HEK293 (cell line): ENCODE measurements around the gene ALOX5.
"Not testable (repeated sequence)": the region's sequence is repeated elsewhere in the genome, so short reads cannot be mapped to it uniquely, and the experiment has no call there.

Source experiments
- CTCF ChIA-PET: fragments of 350-600 bp; formaldehyde crosslinking; extraction: SDS; loops from one replicate; lab custom pipeline; 2021; ENCODE audit warnings: antibody characterized with exemption; lab: Yijun Ruan, JAX
- POLR2A ChIA-PET: fragments of 300-600 bp; formaldehyde crosslinking; extraction: SDS; loops from one replicate; lab custom pipeline; 2020; ENCODE audit warnings: antibody characterized with exemption, inconsistent platforms; lab: Yijun Ruan, JAX
- H3K27ac ChIP-seq: fragments of 200-500 bp; sonication (Bioruptor generic); 2 replicates; pipeline ENCODE4 v1.5.1; 2014; ENCODE audit warnings: low read depth, low read length, control low read depth, inconsistent platforms; ENCODE audit errors: extremely low read depth
- H3K36me3 ChIP-seq, 2 experiments: fragments of 200-500 bp in 1 of 2; sonication (Bioruptor generic) in 1 of 2; 1 replicate in 1 of 2; 2 replicates in 1 of 2; pipeline ENCODE4 v1.5.1; 2014 to 2017; ENCODE audit warnings: inconsistent platforms in 2 of 2, low read length in 2 of 2; ENCODE audit not compliant: control insufficient read depth in 2 of 2, insufficient read depth in 1 of 2
- H3K4me1 ChIP-seq: fragments of 200-500 bp; sonication (Bioruptor generic); 2 replicates; pipeline ENCODE4 v1.5.1; 2014; ENCODE audit warnings: mild to moderate bottlenecking, low read length, inconsistent platforms; ENCODE audit not compliant: control insufficient read depth, insufficient read depth
- H3K4me3 ChIP-seq: 2 replicates; pipeline ENCODE4 v1.5.1; 2011; ENCODE audit warnings: low read depth, mild to moderate bottlenecking, control low read depth, low read length, moderate library complexity
- H3K9me3 ChIP-seq: fragments of 200-500 bp; sonication (Bioruptor generic); 2 replicates; pipeline ENCODE4 v1.5.1; 2014; ENCODE audit warnings: low read depth, low read length, inconsistent platforms; ENCODE audit not compliant: control insufficient read depth, insufficient read depth
- MEIS1 ChIP-seq: sonication (generic); formaldehyde crosslinking; IDR thresholded peaks from 2 replicates; pipeline ENCODE4 v1.8.1; 2022; ENCODE audit warnings: missing genetic modification reagents, mild to moderate bottlenecking, borderline replicate concordance
- SP3 ChIP-seq: fragments of 450-650 bp; formaldehyde crosslinking; IDR thresholded peaks from 2 replicates; pipeline ENCODE4 v1.5.1; 2016; ENCODE audit warnings: missing biosample characterization, missing genetic modification characterization
- TRIM28 ChIP-seq: IDR thresholded peaks from 2 replicates; pipeline ENCODE4 v1.6.1; 2011; ENCODE audit warnings: low read length, control low read depth, borderline replicate concordance
- ZFHX2 ChIP-seq: fragments of 450-650 bp; formaldehyde crosslinking; conservative IDR thresholded peaks from 2 replicates; pipeline ENCODE4 v1.5.1; 2016; ENCODE audit warnings: missing biosample characterization, missing genetic modification characterization
- ZNF175 ChIP-seq: fragments of 450-650 bp; formaldehyde crosslinking; IDR thresholded peaks from 2 replicates; pipeline ENCODE4 v1.5.1; 2016; ENCODE audit warnings: missing biosample characterization, missing genetic modification characterization
- ZNF26 ChIP-seq: fragments of 450-650 bp; formaldehyde crosslinking; IDR thresholded peaks from 2 replicates; pipeline ENCODE4 v1.5.1; 2016; ENCODE audit warnings: missing biosample characterization, missing genetic modification characterization
- ZNF521 ChIP-seq: fragments of 450-650 bp; formaldehyde crosslinking; IDR thresholded peaks from 2 replicates; pipeline ENCODE4 v1.5.1; 2017; ENCODE audit warnings: missing biosample characterization, mild to moderate bottlenecking, missing genetic modification characterization
- ZNF529 ChIP-seq: fragments of 450-650 bp; formaldehyde crosslinking; IDR thresholded peaks from 2 replicates; pipeline ENCODE4 v1.5.1; 2017; ENCODE audit warnings: missing genetic modification characterization, missing biosample characterization; ENCODE audit not compliant: insufficient replicate concordance
- ZNF544 ChIP-seq: fragments of 450-650 bp; formaldehyde crosslinking; IDR thresholded peaks from 2 replicates; pipeline ENCODE4 v1.5.0; 2017; ENCODE audit warnings: missing biosample characterization, missing genetic modification characterization
- ZNF549 ChIP-seq: fragments of 450-650 bp; IDR thresholded peaks from 2 replicates; pipeline ENCODE4 v1.5.1; 2018; ENCODE audit warnings: missing biosample characterization, missing genetic modification characterization, mild to moderate bottlenecking, inconsistent platforms, moderate library complexity
- ZNF571 ChIP-seq: fragments of 450-650 bp; formaldehyde crosslinking; IDR thresholded peaks from 2 replicates; pipeline ENCODE4 v1.5.0; 2017; ENCODE audit warnings: missing biosample characterization, missing genetic modification characterization
- ZNF580 ChIP-seq: fragments of 450-650 bp; formaldehyde crosslinking; IDR thresholded peaks from 2 replicates; pipeline ENCODE4 v1.5.1; 2016; ENCODE audit warnings: missing biosample characterization, missing genetic modification characterization
- ZNF645 ChIP-seq: fragments of 450-650 bp; formaldehyde crosslinking; IDR thresholded peaks from 2 replicates; pipeline ENCODE4; 2016; ENCODE audit warnings: missing biosample characterization, missing genetic modification characterization
- ZNF658 ChIP-seq: fragments of 450-650 bp; formaldehyde crosslinking; IDR thresholded peaks from 2 replicates; pipeline ENCODE4; 2016; ENCODE audit warnings: missing biosample characterization, missing genetic modification characterization
- ZNF701 ChIP-seq: fragments of 450-650 bp; formaldehyde crosslinking; IDR thresholded peaks from 2 replicates; pipeline ENCODE4 v1.5.1; 2016; ENCODE audit warnings: missing biosample characterization, missing genetic modification characterization
- ZNF747 ChIP-seq: fragments of 450-650 bp; formaldehyde crosslinking; IDR thresholded peaks from 2 replicates; pipeline ENCODE4 v1.5.1; 2016; ENCODE audit warnings: missing biosample characterization, missing genetic modification characterization
- ZXDB ChIP-seq: fragments of 450-650 bp; formaldehyde crosslinking; IDR thresholded peaks from 2 replicates; pipeline ENCODE4 v1.5.1; 2016; ENCODE audit warnings: missing biosample characterization, missing genetic modification characterization

ALOX5 gene

GRCh38 chr10:45383682-45384330, 9.8 kb downstream of the ALOX5 start:
- TF ChIP-seq ZNF658 (tag by site-specific recombination) (no peak), ZNF521 (tag by site-specific recombination) (no peak), ZNF580 (tag by site-specific recombination) (no peak), TRIM28 (no peak), ZNF571 (tag by site-specific recombination) (no peak), ZNF747 (no peak), ZXDB (no peak)

GRCh38 chr10:45386657-45387056, 12.6 kb downstream of the ALOX5 start:
- ChIA-PET POLR2A (no interaction called here), CTCF (no interaction called here)
- no peak overlapping the region for H3K4me3 ChIP-seq
- H3K27ac ChIP-seq, result no peak overlapping the region
- no peak for TF ChIP-seq ZNF544 (tag by site-specific recombination)
- TF ChIP-seq ZNF580 (tag by site-specific recombination), result no peak
- no peak for TF ChIP-seq MEIS1 (CRISPR knock-in tag)
- no peak for TF ChIP-seq ZNF26 (tag by site-specific recombination)
- TF ChIP-seq ZNF549 (tag by site-specific recombination), result no peak
- TF ChIP-seq ZNF175 (tag by site-specific recombination), result no peak
- H3K9me3 ChIP-seq, result no peaks in the 10 kb centered on the region
- peaks cover 0 to 11% of the 10 kb centered on the region in 2 experiments; a peak in 1 of 3 replicates for H3K36me3 ChIP-seq
- H3K4me1 ChIP-seq, result no peaks in the 10 kb centered on the region

More at GRCh38 chr10:45383682-45384330, 9.8 kb downstream of the ALOX5 start:
- CTCF ChIA-PET, result no interaction called here
- Histone ChIP-seq H3K27ac (no peak overlapping the region), H3K4me1 (no peaks in the 10 kb centered on the region), H3K36me3 (peaks cover 0 to 11% of the 10 kb centered on the region in 2 experiments; a peak in 1 of 3 replicates), H3K4me3 (no peak overlapping the region), H3K9me3 (no peaks in the 10 kb centered on the region)
- POLR2A ChIA-PET, result no interaction called here

GRCh38 chr10:45387096-45387893, 13.3 kb downstream of the ALOX5 start:
- H3K4me3 ChIP-seq, result no peak overlapping the region
- peaks cover 0 to 11% of the 10 kb centered on the region in 2 experiments; a peak in 1 of 3 replicates for H3K36me3 ChIP-seq
- CTCF ChIA-PET, result no interaction called here
- H3K27ac ChIP-seq, result no peak overlapping the region
- TF ChIP-seq ZNF645 (tag by site-specific recombination) (no peak), SP3 (tag by site-specific recombination) (no peak), ZFHX2 (tag by site-specific recombination) (no peak), ZNF529 (tag by site-specific recombination) (no peak), ZNF701 (tag by site-specific recombination) (no peak)
- TF ChIP-seq, all 188 proteins: peak for 0
- Histone ChIP-seq H3K4me1 (no peaks in the 10 kb centered on the region), H3K9me3 (no peaks in the 10 kb centered on the region)
- POLR2A ChIA-PET, result no interaction called here

GRCh38 chr10:45389671-45390070, 15.7 kb downstream of the ALOX5 start:
- H3K36me3 ChIP-seq, H3K4me1 ChIP-seq, CTCF ChIA-PET, H3K27ac ChIP-seq, H3K4me3 ChIP-seq, POLR2A ChIA-PET, H3K9me3 ChIP-seq: not testable (repeated sequence)

- H3K9me3 ChIP-seq, POLR2A ChIA-PET, H3K4me1 ChIP-seq, H3K4me3 ChIP-seq, H3K27ac ChIP-seq, CTCF ChIA-PET, H3K36me3 ChIP-seq: not testable (repeated sequence)
Observed at GRCh38 chr10:45391636-45392035, 17.6 kb downstream of the ALOX5 start.
